Suprapubic skin (tissue), 4 donors: ENCODE measurements around the gene PCDHB14.
"Not testable (repeated sequence)": the region's sequence is repeated elsewhere in the genome, so short reads cannot be mapped to it uniquely, and the experiment has no call there.

Source experiments
- CTCF ChIP-seq, 2 donors: fragments of 200-600 bp in 1 of 2; fragments of 450-650 bp in 1 of 2; sonication (generic) in 1 of 2; IDR thresholded peaks; one replicate each; pipeline ENCODE4 v1.5.1; 2016 to 2019; ENCODE audit warnings: antibody characterized with exemption in 2 of 2, mild to moderate bottlenecking in 1 of 2, moderate library complexity in 1 of 2
- POLR2A ChIP-seq, 2 donors: fragments of 450-650 bp; IDR thresholded peaks; one replicate each; pipeline ENCODE4 v1.6.1; 2017; ENCODE audit warnings: antibody characterized with exemption in 2 of 2, mild to moderate bottlenecking in 2 of 2, moderate library complexity in 2 of 2
- POLR2AphosphoS5 ChIP-seq, 3 donors: sonication (generic); formaldehyde crosslinking; IDR thresholded peaks; one replicate each; pipeline ENCODE4 v1.6.1; 2017; ENCODE audit warnings: antibody characterized with exemption in 3 of 3

- not testable (repeated sequence) for TF ChIP-seq CTCF, POLR2A, POLR2AphosphoS5 (IDR thresholded peaks at IDR 0.05)
These were observed 12.9 kb upstream of the PCDHB14 start for GRCh38 chr5:141210281-141210680.
